GM21619 (cell line): ENCODE data around the gene XPO4.
"Not testable (repeated sequence)": the region's sequence is repeated elsewhere in the genome, so short reads cannot be mapped to it uniquely, and the experiment has no call there.

Source experiments
- ATAC-seq: cut with Tn5 transposase; IDR thresholded peaks from one replicate; pipeline ENCODE4 v1.9.1; 2021; ENCODE audit not compliant: unreplicated experiment

The XPO4 gene

GRCh38 chr13:20902438-20903163, at the start of gene XPO4:
Gene XPO4 (minus strand): TSS chr13:20902746. CDS start chr13:20902738, 8 bp downstream.
- peak; percentile 95 for ATAC-seq

- ATAC-seq = not testable (repeated sequence)
Observed at GRCh38 chr13:20948001-20948400, 45.5 kb upstream of the XPO4 start.

GRCh38 chr13:20945952-20946383, 43.4 kb upstream of the XPO4 start:
- no peak for ATAC-seq

- ATAC-seq = no peak
Observed at GRCh38 chr13:20942938-20943559, 40.5 kb upstream of the XPO4 start.

- ATAC-seq = not testable (repeated sequence)
Observed at GRCh38 chr13:20940511-20940910, 38.0 kb upstream of the XPO4 start.

GRCh38 chr13:20940083-20940482, 37.5 kb upstream of the XPO4 start:
- no peak for ATAC-seq

GRCh38 chr13:20939662-20940061, 37.1 kb upstream of the XPO4 start:
- ATAC-seq = no peak

GRCh38 chr13:20938302-20938701, 35.8 kb upstream of the XPO4 start:
- no peak for ATAC-seq

GRCh38 chr13:20927596-20928257, 25.2 kb upstream of the XPO4 start:
- ATAC-seq = no peak

GRCh38 chr13:20925395-20925790, 22.8 kb upstream of the XPO4 start:
- ATAC-seq = not testable (repeated sequence)

GRCh38 chr13:20924758-20925394, 22.3 kb upstream of the XPO4 start:
- ATAC-seq = no peak

- no peak for ATAC-seq
Observed at GRCh38 chr13:20923272-20923671, 20.7 kb upstream of the XPO4 start.

GRCh38 chr13:20921572-20921971, 19.0 kb upstream of the XPO4 start:
- no peak for ATAC-seq

- not testable (repeated sequence) for ATAC-seq
Observed at GRCh38 chr13:20915676-20916075, 13.1 kb upstream of the XPO4 start.

- no peak for ATAC-seq
Observed at GRCh38 chr13:20911037-20911436, 8.5 kb upstream of the XPO4 start.

GRCh38 chr13:20908714-20909497, 6.4 kb upstream of the XPO4 start:
- ATAC-seq = no peak

- no peak for ATAC-seq
Observed at GRCh38 chr13:20904908-20905307, 2.4 kb upstream of the XPO4 start.

GRCh38 chr13:20903164-20903475, 574 bp upstream of the XPO4 start:
- ATAC-seq = no peak

- peak; percentile 37 for ATAC-seq
Observed at GRCh38 chr13:20901668-20902437, 693 bp downstream of the XPO4 start.

GRCh38 chr13:20894245-20894644, 8.3 kb downstream of the XPO4 start:
- ATAC-seq = no peak
